Activated gamma-delta T cell (primary cell): Measurements from ENCODE around the gene ZNRF3.

Source experiments
- DNase-seq: peaks from one replicate; lab custom pipeline; 2025; lab: John Stamatoyannopoulos, UW

The ZNRF3 gene

DNA sequence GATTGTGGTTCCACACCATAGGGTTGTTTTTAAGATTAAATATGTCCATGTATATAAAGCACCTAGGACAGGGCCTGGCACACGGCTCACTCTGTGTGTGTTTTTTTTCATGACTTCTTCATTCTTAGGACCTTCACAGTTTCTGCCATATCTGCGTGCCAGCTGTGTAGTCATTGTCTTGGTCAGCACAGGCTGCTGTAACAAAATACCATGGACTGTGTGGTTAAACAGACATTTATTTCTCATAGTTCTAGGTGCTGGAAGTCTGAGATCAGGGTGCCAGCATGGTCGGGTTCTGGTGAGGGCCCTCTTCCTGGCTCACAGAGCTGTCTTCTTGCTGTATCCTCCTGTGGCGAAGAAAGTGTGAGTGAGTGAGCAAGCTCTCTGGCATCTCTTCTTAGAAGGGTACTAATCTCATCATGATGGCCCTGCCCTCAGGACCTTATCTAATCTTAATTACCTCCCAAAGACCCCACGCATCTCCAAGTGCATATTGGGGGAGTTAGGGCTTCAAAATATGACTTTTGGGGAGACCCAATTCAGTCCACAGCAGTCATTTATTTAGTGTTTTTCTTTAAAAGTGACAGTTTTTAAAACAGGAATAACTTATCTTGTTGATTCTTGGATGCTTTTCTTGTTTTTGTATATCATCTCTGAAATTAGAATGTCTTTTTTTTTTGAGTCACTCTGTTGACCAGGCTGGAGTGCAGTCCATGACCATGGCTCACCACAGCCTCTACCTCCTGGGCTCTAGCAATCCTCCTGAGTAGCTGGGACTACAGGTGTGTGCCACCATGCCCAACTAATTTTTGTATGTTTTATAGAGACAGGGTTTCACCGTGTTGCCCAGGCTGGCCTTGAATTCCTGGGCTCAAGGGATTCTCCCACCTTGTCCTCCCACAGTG lies 70.9 kb downstream of the ZNRF3 start:
- DNase-seq = no peak

DNA sequence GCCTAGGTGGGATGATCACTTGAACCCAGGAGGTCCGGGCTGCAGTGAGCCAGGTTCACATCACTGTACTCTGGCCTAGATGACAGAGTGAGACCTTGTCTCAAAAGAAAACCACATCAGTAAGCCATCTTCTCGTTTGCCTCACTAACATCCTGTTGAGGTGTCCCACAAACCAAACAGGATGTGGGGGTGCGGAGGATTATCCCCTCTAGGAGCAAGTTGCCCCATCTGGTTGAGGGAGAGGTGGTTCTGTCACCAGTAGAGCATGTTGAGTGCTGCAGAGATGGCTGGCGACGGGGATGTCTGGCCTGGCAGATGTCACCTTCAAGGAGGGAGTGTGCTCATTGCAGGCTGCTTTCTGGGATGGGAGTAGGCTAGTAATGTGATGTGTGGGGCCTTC lies 72.4 kb downstream of the ZNRF3 start:
- no peak for DNase-seq

DNA sequence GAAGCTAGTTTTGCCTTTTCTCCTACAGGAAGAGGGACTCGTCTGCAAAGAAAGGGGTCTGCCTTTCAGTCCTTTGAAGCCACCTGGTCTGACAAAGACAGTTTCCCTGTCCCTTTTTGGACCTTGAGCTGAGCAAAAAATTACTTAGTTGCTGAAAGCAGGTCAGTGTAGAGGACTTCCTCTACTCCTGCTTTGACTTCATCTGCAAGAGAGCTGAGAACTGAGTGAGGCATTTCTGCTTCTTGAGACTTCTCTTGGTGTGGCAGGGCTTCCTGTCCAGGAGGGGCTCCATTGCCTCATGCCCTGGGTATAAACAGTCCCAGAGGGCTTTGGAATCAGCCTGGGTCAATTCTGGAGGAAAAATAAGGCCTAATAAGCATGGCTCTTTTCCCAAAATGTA lies 73.1 kb downstream of the ZNRF3 start:
- no peak for DNase-seq

DNA sequence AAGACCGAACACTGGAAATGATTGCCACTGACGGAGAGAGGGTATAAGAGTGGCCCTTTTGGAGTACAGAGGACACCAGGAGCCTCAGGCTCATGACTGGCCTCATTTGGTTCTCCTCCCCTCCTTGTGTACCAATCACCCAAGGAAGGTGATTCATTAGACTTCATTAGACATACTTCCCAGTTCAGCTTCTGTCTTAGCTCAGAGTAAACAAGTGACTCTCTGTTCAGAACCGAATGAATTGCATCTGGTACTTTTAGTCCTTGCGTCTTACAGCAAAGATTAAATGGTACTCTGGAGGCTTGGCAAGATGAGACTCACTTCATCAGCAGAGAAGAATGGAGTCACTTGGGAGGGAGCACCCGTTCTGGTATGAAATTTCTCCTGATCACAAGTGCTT lies 75.2 kb downstream of the ZNRF3 start:
- no peak for DNase-seq

DNA sequence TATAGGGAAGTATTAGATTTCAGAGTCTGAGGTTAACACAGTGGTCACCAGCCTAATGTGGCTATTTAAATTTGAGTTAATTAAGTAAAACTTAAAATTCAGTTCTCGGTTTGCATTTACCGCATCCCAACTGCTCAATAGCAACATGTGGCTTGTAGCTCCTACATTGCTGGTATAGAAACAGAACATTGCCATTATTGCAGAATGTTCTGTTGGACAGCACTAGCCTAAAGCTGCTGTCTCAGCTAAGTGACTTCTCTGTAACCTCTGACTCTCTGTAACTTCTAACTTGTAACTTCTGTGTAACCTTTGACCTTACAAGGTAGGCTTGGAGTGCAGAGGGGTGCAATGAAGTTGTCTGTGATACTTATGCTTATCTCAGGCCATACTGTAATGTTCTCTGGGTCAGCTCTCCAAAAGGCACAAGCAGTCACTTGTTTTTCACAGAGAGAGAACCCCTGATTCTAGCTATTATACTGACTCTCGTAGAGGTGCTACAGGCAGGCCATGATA lies 78.7 kb downstream of the ZNRF3 start:
- DNase-seq = no peak

DNA sequence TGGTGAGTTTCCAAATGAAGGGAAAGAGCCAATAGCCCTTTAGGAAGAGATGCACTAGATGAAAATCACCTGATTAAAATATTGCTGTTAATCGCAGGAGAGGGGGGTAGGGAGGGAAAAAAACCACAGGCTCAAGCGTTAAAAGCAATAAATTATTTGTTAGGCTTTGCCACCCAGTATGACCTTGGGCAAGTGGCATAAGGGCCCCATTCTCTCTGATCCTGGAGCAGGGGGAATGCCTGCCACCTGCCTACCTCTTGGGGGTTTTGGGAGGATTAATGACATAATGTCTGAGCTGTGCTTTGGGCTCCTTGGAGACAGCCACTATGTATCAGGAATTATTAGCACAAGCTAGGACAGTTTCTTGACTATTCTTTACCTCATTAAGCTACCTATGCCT lies 80.0 kb downstream of the ZNRF3 start:
- DNase-seq = no peak

DNA sequence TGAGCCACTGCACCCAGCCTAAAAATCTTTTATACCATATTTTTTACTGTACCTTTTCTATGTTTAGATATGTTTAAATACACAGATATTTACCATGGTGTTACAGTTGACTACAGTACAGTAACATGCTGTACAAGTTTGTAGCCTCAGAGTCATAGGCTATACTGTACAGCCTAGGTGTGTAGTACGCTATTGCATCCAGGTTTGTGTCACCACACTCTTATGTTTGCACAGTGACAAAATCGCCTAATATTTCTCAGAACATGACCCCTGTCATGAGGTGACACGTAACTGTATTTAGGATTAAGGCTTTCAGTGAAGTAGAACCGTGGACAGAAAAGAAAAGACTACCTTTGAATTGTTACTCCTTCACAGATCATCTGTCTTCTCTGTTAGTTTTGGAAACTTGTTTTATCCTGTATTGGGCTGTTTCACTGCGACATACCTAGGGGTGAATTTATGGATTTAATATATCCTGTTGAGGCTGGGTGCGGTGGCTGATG lies 83.8 kb downstream of the ZNRF3 start:
- DNase-seq = no peak

DNA sequence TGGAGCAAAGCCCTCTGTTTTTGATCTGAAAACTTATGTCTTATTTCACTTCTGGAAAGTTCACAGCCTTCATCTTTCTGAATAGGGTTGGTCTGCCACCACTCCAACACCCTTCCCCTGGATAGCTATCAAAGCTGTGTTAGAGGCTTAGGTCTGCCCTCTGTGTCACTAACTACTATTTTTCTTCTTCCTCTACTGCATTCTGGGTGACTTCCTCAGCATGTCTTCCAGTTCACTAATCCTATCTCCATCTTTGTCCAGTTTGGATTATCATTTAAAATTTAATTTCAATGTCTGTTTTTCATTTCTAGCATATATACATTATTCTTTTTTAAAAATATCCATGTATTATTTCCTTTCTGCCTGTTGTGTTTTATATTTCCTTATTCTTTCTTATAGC lies 84.6 kb downstream of the ZNRF3 start:
- no peak for DNase-seq

DNA sequence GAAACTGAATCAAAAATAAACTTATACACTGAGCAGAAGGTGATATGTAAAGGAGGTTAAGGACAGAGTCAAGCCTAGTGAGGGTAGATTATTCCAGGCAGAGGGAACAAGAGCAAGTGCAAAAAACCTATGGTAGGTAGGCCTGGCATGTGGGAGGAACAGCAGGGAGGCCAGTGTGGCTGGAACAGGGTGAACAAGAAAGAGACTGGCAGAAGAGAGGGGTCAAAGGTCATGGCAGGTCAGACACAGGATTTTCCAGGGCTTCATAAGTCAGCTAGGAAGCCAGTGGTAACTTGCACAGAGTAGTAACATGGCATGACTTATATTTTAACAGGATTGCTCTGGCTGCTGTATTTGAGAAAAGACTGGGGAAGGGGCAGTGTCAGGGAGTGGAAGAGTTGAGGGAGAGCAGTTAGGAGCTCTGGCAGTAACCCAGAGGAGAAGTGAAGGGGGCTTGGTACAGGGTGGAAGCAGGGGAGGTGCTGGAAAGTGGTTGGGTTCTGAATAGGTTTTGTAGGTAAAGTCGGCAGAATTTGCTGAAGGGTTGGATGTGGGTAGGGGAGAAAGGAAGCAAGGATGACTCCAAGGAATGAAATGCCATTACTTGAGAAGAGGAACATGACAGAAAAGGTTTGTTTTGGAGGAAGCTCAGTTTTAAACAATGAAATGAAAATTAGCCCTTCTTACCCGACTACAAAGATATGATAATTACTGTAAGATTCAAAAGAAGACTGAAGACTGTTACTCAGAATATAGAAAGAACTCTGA lies 86.2 kb downstream of the ZNRF3 start:
- no peak for DNase-seq

DNA sequence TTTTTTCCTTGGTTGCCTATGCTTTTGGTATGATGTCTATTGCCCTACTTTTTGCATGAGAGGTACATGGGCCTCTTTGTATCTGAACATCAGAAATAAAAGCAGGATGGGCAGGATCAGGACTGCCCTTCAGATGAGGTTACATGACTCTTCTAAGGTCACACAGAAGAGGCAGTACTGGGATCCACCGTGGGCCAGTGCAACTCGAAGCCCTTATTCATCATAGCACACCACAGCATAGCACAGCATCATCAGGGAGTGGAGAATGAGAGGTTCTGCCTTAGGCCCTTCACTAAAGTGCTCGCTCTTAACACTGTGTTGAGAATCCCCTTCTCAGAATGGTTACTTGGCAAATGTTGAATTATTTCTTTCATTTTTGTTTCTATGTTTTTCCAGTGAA lies 90.0 kb downstream of the ZNRF3 start:
- DNase-seq = no peak

DNA sequence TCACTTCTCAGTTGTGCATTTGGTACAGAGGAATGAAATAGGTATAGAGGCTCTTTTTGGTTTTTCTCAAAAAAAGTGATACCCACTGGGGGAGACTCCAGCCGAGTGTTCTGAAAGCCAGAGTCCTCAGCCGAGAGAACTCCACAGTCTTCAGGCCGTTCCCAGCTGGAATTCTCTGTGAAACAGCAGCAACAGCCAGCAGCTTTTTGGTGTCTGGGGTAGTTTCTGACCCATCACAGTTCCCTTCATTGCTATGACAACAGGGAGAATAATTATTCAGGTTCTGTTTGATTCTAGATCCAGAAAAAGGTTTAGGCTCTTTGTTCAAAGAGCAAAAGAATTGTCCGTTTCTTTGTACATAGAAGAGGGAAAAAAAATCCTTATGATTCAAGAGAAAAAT lies 93.7 kb downstream of the ZNRF3 start:
- no peak for DNase-seq

DNA sequence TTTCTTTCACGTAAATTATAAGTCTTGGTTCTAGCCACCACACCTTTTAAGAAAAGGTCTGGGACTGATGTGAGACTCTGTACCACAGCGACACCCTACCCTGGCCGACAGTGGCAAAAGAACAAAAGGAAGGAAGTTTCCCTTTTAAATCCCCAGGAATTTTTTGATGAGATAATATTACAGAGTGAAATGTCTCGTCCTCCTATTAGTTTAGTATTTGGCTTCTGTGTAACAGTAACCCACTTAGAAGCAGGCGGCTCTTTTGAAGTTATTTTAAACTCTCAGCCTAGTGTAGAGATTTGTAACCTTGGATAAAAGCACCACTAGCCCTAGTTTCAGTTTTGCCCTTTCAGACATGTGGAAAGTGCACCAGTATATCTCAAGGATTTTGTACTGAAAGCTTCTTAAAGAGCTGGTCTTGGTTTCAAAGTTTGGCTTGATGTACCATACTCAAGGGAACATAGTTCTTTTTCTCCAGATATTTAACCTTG lies 94.2 kb downstream of the ZNRF3 start:
- DNase-seq = no peak

DNA sequence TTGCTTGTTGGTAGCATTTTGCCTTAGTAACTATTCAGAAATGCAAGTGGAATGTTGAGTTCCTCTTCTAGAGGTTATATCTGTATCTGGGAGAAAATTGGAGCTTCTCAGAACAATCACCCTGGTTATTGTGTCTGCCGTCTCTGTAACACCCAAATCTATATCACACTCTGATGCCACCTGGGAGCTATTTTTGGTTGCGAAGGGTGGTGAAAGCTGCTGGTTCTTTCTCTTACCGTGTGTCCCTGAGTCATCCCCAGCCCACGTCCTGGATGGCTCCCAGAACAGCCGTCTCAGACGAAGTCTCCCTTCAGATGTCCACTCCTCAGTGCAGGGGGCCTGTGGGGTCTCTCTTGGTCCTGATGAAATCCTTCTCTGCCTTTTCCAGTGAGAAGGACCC lies 94.8 kb downstream of the ZNRF3 start:
- DNase-seq = no peak

DNA sequence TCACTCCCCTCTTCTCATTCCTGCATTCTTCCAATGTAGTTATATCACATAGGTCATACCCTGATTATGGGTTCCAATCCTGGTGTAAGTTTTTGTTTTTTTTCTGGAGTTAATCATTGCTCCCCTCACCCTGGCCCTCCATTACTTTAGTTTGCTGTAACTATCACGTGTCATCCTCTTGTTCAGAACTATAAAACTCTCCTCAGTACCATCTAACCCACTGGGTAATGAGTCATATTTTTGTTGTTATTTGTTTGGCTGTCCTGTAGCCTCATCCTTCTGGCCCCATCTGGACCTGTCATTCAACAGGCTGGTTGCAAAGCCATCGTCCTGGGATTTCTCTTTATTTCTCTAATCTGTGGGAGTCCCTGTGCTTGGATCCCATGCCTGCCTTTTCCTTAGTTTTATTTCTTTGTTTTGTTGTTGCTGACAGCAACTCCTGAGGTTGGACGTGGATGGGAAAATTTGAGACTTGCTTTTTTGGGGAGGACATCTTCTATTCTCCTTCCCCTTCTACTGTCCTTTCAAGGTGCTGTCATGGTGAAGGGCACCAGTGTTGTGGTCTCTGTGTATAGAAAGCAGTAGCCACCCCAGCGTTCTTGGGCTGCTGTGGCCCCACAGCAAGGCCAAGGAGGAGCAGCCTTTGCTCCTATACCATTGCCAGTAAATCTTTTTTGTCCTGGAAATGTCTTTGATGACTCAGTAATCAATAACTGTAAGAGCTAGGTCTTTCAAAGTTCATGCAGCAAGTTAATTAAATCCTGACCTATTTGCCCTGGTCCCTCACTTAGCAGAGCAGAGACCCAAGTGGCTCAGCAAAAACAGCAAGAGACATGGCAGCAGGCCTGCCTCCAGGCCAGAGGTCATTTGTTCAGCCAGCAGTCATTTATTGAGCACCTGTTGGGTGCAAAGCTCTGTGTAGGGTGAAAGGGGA lies 95.8 kb downstream of the ZNRF3 start:
- no peak for DNase-seq

DNA sequence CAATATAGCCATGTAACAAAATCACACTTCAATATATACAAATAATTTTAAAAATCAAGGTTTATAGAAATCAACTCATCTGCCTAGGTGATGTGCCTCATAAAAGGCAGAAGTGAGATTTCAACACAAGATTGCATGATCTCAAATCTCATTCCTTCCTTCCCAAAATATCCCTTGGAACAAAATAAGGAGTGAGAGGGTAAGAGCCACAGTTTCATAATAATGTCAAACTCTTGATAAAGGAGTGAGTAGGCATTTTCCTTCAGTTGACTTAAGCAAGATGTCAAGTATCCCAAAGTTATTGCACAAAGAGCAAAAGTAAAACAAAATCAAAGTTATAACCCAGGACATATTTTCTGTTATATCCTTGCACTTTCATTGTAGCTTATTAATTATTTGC lies 97.0 kb downstream of the ZNRF3 start:
- no peak for DNase-seq

DNA sequence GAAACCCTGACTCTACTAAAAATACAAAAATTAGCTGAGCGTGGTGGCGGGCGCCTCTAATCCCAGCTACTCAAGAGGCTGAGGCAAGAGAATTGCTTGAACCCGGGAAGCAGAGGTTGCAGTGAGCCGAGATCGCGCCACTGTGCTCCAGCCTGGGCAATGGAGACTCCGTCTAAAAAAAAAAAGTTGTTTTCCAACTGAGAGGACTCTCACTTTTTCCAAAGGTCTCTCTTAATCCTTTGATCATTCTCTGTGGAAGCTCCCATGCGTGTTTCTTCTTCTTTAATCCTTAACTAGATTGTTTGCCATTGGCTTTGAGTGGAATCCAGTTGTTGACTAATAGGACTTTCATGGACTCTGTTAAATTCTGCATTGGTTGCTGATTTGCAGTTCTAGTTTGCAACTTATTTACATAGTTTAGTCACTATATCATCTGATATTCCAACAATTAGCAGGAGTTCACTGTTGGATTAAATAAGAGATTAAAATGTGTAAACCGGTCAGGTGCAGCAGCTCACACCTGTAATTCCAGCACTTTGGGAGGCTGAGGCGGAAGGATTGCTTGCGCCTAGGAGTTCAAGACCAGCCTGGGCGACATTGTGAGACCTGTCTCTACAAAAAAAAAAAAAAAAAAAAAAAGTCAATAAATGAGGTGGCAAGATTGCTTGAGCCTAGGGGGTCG lies 98.6 kb downstream of the ZNRF3 start:
- DNase-seq = no peak

DNA sequence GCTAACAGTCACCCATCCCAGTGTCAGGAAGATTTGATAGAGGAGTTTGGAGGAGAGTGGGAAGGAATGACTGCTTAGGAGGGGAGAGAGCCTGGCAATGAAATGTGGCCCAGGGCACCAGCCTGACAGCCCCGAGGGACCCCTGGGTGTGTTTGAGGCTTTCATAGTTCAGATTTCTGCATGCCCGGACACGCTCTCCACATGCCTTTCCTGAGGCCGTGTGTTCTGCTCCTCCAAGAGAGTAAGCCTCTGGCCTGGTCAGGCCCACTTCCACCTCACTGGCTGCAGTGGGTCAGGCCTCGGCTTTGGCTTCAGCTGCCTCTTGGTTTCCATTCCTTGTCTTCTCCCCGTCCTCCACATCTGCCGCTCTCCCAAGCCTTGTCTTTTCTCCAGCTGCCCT lies 99.8 kb downstream of the ZNRF3 start:
- no peak for DNase-seq

DNA sequence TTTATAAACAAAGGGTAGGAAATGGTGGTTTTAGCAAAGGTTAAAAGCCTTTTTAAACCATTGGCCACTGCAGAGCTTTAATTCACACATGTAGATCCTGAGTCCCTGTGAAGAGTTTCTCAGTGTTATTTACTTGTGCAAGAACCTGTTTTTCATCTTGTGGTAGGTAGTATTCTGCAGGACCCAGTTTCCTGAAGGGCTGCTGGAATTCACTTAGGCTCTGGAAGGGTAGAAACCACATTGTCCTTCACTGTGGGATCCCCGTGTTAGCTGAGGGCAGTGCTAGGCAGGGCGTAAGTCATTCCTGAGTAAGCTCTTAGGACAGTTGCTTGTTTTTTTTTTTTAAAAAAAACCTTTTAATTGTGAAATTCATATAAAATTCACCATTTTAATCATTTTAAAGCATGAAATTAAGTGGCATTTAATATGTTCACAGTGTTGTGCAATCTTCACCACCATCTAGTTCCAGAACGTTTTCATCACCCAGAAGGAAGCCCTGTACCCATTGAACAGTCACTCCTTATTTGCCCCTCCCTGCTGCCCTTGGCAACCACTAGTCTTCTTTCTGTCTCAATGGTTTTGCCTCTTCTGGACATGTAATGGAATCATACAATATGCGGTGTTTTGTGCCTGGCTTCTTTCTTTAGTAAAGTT lies 100.5 kb downstream of the ZNRF3 start:
- DNase-seq = no peak

DNA sequence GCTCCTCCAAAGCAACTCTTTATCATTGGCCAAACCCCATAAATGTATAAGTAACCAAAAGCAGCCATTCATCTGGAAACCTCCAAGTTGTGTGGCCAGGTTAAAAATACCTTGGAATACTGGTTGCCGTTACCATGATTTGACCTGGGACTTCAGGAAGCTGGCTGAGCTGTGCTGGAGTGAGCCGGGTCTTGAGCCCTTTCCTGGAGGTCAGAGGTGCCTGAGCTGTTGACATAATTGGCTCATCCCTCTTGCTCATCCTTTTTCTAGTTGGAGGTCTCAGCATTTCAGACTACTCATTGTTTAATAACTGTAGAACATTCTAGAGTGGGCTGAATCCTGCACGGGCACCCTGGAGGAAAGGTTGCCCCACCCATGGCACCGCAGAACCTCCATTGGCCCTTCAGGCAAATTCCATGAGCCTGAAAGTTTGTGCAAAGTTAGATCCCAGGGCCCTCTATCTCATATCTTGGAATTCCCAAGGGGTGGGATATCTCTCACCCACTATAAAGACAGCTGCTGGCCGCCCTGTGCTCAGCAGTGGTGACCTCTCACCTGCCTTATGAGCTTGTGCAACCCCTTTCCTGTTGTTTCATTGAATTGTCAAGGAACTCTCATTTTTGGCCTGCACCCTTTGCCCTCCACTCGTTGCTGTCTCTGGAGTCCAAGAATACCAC lies 101.2 kb downstream of the ZNRF3 start:
- DNase-seq = no peak
